VCaP (cell line): ENCODE data around the gene SIM1.

Source experiments
- H3K27ac ChIP-seq: fragments of 450-650 bp; 2 replicates; pipeline ENCODE4 v1.5.1; 2017
- TF ChIP-seq, protein P1 (sequence below): fragments of 450-650 bp; conservative IDR thresholded peaks from 2 replicates; pipeline ENCODE4 v1.5.1; 2017; ENCODE audit warnings: mild to moderate bottlenecking, moderate library complexity

SIM1 gene

DNA sequence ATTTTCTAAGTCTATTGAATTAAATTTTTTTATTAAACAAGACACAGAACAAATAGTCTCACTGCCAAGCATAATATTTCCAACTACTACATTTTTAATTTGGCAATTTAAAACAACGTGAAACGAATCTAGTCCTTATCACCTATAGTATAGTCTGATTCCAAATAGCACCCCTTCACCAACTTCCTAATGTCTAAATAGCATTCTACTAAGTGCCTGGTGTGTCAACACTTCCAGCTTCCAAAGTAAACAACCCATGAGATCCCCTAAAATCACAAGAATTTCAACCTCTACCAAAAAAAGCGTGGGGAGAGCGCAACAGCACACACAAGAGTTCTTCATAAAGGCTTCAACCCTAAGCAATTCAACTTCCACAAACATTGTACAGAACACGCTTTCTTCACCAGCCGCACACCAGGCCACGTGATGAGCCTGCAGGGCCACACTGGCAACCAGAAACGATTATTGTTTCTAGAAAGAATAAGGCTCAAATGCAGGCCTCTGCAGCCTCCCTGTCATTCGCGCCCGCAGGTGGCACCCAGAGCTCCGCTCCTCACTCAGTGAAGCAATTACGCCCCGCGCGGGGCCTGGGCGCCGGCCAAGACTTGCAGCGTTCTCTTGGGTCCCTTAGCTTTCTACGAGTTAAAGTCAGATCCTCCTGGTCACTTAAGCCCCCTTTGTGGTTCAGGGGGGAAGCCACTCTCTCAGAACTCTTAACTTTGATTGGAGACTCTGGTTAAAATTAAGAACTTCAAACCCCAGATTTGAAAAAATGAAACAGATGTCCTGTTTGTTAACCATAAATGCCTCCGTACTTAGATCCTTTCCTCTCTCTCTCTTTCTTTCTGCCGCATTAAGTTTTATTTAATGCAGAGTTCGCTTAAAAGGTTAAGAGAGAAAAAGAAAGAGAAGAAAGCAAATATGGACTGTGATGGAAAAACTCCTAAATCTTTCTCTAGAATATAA is 18.3 kb downstream of the SIM1 start:
- H3K27ac ChIP-seq, result no peak overlapping the region

GRCh38 chr6:100445512-100445911 is 19.2 kb downstream of the SIM1 start:
- TF ChIP-seq, protein P1, sequence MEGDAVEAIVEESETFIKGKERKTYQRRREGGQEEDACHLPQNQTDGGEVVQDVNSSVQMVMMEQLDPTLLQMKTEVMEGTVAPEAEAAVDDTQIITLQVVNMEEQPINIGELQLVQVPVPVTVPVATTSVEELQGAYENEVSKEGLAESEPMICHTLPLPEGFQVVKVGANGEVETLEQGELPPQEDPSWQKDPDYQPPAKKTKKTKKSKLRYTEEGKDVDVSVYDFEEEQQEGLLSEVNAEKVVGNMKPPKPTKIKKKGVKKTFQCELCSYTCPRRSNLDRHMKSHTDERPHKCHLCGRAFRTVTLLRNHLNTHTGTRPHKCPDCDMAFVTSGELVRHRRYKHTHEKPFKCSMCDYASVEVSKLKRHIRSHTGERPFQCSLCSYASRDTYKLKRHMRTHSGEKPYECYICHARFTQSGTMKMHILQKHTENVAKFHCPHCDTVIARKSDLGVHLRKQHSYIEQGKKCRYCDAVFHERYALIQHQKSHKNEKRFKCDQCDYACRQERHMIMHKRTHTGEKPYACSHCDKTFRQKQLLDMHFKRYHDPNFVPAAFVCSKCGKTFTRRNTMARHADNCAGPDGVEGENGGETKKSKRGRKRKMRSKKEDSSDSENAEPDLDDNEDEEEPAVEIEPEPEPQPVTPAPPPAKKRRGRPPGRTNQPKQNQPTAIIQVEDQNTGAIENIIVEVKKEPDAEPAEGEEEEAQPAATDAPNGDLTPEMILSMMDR, result no peak
- no peak overlapping the region for H3K27ac ChIP-seq

More for the DNA sequence above, 18.3 kb downstream of the SIM1 start:
- TF ChIP-seq, protein P1, result no peak

DNA sequence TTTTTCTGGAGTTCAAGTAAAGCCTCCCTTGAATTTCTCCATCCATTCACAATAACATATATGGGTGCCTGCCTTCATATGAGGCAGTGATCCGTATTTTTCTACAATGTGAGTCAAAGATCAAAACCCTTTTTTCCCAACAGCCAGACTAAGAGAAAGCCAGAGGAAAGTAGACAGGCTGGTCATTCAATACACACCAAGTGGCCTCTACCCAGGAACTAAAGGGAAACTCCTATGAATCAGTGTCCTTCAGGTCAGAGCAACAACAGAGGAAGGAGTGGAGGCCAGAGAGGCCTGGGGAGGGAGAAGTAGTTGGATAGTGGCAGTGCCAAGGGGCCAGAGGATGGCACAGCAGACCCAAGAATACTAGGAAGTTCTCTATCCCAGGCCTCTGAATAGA is 23.8 kb downstream of the SIM1 start:
- TF ChIP-seq, protein P1, result no peak
- H3K27ac ChIP-seq, result no peak overlapping the region

DNA sequence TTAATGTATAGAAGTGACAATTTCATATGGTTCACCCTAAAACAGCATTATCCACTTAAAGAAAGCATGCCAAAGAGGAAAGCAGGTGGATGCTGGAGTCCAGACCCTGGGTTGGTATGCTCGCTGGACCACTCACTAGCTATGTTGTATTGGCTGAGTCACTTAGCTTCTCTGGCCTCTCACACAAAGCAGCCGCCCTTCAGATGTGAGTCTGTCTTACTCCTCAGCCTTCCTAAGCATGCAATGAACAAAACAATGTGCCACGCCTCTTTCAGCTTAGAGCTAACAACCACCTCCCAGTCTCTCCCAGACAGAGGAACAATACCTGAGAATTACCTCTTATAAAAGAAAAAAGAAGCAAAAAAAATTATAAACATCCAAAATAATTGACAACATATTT is 29.4 kb downstream of the SIM1 start:
- TF ChIP-seq, protein P1, result no peak
- H3K27ac ChIP-seq, result no peak overlapping the region

DNA sequence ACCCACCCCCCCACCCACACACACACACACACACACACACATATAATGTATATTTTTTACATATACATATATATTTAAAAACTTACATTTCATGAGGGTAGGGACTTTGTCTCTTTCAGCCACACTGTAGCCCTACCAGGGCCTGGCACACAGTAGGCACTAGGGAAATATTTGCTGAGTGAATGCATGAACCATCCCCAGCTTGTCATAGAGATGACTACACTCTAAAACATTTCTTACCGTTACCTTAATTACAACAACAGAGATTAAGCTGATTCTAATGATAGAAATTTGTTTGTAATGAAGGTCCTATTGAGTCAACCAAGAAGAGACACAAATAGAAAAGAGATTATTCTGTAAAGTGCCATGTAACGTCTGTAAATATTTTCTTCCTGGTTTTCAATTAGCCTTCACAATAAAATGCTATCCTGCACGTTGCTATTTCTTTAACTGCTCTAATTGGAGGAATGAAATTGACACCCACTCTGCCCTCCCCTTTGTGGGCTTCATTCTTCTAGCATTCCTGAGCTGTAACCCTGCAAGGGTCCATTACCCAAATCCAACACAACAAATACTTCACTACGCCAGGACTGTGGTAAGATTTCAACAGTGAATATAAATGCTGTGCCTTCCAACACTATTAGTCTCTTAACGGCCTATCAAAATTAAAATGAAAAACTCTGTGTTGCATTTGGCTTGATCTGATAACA is 30.8 kb downstream of the SIM1 start:
- H3K27ac ChIP-seq, result no peak overlapping the region
- TF ChIP-seq, protein P1, result no peak

DNA sequence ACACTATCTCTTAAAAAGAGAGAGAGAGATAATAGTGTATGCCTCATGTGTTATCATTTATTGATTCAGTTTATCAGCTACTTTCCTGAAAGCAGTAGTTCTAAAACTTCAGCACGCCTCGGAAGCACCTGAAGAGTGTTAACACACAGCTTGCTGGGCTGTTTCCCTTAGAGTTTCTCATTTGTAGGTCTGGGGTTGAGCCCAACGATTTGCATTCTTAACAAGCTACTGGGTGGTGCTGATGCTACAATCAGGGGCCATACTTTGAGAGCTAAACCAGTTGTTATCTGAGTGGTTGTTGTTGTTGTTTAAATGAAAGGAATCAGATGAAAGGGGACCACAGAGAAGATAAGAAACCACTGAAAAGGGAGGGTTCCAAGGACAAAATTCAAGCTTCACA is 32.6 kb downstream of the SIM1 start:
- H3K27ac ChIP-seq, result no peak overlapping the region
- TF ChIP-seq, protein P1, result no peak

DNA sequence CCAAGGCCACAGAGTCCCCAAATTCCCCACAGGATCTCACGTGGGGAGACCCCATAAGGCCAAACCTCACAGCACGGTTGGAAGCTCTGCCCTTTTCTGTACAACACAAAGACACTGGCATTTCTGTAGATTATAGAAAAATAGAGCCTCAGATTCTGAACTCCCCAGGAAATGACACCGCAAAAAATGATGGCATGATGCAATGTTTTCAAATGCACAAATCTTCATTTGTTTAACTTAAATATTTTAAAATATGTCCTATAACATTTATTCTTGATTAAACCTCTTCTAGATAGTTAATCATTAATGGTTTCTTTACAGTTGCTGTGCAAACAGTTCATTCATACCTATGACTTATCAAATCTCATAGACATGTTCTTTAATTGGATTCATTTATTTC is 33.8 kb downstream of the SIM1 start:
- TF ChIP-seq, protein P1, result no peak

More for the DNA sequence above, 33.8 kb downstream of the SIM1 start:
- no peak overlapping the region for H3K27ac ChIP-seq
